ENCODE data around the gene ASTN2.

Gene ASTN2

DNA sequence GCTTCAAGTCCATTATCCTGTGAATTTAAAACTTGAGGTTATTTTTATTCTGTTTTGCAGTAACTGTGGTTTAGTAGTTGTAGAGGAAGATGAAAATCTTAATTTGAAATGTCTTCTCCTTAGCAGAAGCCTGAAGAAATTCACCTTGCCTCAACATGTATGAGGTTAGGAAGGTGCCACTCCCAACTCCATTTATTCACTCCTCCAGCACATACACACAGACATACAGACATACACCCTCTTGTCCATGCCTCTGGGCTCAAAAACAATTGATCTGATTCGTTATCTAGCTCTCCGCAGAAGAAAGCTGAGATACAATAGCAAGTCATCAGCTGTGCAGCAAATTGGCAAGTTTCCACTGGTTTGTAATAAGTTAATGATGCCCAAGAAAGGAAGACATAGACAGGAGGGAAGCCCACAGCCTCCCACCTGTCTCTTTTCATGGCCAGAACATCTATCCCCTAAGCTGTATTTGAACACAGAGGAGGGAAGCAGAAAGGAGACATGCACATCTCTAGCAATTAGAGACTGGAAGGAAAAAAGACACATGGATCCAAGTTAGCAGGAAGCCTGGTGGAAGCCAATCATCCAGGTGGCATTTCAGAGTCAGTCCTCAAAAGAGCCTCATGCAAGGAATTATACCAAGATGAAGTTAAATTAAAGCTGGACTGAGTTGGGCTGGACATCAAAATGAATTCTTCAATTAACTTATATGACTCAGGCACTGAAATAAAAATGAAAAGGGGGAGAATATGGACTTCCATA, 257.9 kb downstream of the ASTN2 start:
- no peak for DNase-seq

DNA sequence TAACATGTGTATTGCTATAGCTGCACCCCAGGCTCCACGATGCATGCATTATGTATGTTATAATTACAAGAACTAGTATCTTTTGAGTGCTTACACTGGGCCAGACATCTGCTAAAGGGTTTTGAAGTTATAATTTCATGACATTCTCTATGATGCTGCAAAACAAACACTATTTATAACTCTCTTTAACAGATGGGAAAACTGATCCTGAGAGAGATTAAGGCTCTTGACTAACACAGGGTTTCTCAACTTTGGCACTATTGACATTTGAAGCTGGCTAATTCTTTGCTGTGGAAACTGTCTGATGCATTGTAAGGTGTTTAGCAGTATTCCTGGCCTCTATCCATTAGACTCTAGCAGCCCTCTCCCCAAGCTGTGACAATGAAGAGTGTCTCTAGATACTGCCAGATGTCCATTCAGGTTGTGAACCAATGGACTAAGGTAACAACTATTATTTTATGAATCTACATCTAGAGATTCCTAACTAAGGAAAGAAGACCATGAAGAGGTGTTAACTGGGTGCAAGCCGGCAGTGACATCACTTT, 258.6 kb downstream of the ASTN2 start:
- no peak for DNase-seq

GRCh38 chr9:117153021-117153420, 261.8 kb downstream of the ASTN2 start:
- no peak for DNase-seq

- DNase-seq: no peak
Observed at GRCh38 chr9:117151716-117152115, 263.1 kb downstream of the ASTN2 start.

- DNase-seq: no peak
Observed at GRCh38 chr9:117149996-117150395, 264.9 kb downstream of the ASTN2 start.

- no peak for DNase-seq
Observed at GRCh38 chr9:117145811-117146490, 268.9 kb downstream of the ASTN2 start.

DNA sequence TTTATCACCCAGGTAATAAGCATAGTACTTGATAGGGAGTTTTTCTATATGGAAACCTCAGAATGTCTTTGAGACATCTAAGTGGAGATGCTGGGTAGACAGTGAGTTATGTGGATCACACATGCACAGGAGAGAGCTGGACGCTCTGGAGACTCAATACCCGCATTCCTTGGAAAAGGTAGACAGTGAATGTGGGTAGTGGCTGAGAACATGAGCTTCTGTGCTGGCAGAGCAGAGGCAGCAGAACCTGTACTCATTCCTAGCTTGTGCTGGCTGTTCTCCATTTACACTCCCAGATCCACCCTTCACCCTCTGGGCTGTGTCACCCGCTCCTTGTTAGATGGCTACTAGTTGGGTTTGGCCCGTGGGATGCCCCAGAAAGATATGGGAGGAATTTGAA, 269.8 kb downstream of the ASTN2 start:
- DNase-seq: no peak

DNA sequence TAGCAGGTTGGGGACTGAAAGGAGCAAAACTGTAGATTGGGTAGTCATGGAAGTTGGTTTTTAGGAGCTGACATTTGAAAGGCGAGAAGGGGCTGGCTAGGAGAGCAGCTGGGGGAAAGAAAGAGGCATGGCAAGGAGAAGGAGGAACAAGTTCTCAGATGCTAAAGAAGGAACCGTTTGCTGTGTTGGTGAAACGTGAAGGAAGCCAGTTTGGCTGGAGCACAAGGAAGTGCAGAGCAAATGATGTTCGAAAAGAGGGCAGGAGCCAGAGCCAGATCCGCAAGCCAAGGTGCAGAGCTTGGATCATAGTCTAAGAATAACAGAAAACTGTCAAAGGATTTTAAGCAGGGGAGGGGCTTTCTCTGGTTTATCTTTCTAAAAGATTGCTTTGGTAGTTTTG, 276.6 kb downstream of the ASTN2 start:
- no peak for DNase-seq

- DNase-seq: no peak
Observed at GRCh38 chr9:117136461-117136860, 278.4 kb downstream of the ASTN2 start.

DNA sequence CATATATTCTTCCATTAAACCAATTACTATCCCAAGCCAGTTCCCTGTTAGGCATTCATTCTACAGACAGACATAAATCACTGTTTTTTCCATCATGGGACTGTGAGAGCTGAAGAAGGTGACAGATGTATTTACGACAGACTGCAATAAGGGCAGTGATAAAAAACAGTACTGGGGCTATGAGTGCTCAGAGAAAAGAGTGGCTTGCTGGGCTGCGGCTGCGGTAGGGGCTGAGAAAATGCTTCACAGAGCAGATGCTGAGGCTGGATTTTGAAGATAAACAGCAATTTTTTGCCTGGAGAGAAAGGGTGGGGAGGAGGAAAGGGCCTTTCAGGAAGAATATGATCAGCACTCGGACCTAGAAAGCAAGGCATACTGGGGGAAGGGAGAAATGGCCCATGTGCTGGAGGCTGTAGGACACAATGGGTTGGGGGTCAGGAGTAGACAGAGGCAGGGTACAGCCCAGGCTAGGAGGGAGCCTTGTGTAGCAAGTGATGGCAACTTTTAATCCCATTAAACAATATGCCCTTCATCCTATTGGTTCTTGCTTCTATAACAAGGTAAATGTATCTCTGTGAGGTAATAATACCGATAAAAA, 279.3 kb downstream of the ASTN2 start:
- no peak for DNase-seq

- DNase-seq: no peak
Observed at GRCh38 chr9:117134826-117135500, 279.9 kb downstream of the ASTN2 start.

- DNase-seq: no peak
Observed at GRCh38 chr9:117126871-117127270, 288.0 kb downstream of the ASTN2 start.

DNA sequence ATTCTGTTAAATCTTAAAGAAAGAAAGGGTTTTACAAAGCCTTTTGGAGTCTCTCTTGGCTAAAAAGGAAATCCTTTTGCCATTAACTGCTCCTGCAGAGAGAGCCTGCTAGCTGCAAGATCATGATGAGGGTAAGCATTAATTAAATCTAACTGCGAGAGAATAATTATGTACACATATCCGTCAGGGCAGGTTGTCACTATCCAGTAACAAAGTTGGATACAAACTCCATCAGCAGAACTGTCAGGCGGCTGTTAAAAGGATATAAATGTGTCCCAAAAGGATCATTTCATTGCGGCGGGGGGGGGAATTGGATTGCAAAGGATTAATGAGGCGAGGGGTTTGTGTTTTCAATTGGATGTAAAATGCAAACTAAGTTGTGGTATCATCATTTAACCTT, 289.3 kb downstream of the ASTN2 start:
- DNase-seq: no peak

DNA sequence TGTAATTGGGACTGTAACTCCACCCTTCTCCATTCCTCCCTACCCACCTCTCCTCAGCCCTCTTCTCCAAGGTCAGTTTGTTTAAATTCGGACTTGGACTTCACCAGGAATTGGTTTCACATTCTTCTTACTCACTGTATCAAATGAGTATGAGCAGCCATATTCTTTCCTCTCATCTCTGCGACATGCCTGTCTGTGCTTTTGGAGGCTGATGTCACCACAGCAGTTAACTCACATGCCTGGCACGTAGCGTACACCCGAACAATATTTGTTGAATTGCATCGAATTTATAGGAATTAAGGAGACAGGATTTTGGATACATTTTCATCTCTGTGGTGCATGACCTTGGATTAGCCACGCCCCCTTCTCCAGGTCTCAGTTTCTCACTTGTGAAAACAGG, 291.1 kb downstream of the ASTN2 start:
- no peak for DNase-seq

DNA sequence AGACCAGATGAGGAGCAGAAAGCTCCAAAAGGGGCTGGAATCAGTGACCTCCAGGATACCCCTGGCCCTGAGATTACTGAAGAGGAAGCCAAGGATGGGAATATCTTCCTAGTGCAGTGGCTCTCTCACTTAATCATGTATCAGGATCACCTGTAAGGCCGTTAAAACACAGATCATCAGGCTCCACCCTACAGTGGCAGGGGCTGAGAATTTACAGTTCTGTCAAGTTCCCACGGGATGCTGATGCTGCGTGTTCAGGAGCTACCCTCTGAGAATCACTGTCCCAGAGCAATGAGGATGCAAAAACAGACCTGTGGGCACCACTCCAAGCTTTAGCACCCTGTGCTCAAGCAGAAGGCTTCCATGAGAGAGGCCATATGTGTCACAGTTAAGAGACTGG, 291.9 kb downstream of the ASTN2 start:
- DNase-seq: no peak

GRCh38 chr9:117122102-117122501, 292.8 kb downstream of the ASTN2 start:
- DNase-seq: no peak

- no peak for DNase-seq
Observed at GRCh38 chr9:117121316-117121715, 293.5 kb downstream of the ASTN2 start.

- no peak for DNase-seq
Observed at GRCh38 chr9:117120061-117120460, 294.8 kb downstream of the ASTN2 start.

- DNase-seq: no peak
Observed at GRCh38 chr9:117116084-117116483, 298.8 kb downstream of the ASTN2 start.

DNA sequence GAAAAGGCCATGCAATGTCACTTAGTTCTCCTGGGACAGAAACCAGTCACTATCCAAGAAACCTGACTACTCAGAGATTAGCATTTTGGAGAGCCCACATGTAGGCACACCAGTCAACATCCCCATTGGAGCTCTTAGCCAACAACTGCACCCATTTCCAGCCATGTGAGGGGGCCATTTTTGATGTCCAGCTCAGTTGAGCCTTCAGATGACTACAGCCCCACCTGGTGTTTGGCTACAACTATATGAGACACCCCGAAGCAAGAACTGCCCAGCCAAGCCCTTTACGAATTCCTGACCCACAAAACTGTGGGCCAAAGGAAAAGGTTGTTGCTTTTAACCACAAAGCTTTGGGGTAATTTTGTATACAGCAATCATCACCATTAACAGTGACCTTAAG, 300.1 kb downstream of the ASTN2 start:
- DNase-seq: no peak

- no peak for DNase-seq
Observed at GRCh38 chr9:117104716-117105495, 310.0 kb downstream of the ASTN2 start.

- DNase-seq: no peak
Observed at GRCh38 chr9:117104206-117104605, 310.7 kb downstream of the ASTN2 start.

Data from T-helper 1 cell (primary cell).